ENCODE measurements around the gene CEP131. TPM values are rescaled to one million over a fixed set of nuclear protein-coding genes. Genes with fewer than 3 reads are reported as not detected.

Gene CEP131
- total and polyA plus RNA-seq, 2 of the 8 experiments (the other 6 are each of a cell fraction or from before 2014, with no cell fraction given): 5.9 to 23.2 TPM

DNA sequence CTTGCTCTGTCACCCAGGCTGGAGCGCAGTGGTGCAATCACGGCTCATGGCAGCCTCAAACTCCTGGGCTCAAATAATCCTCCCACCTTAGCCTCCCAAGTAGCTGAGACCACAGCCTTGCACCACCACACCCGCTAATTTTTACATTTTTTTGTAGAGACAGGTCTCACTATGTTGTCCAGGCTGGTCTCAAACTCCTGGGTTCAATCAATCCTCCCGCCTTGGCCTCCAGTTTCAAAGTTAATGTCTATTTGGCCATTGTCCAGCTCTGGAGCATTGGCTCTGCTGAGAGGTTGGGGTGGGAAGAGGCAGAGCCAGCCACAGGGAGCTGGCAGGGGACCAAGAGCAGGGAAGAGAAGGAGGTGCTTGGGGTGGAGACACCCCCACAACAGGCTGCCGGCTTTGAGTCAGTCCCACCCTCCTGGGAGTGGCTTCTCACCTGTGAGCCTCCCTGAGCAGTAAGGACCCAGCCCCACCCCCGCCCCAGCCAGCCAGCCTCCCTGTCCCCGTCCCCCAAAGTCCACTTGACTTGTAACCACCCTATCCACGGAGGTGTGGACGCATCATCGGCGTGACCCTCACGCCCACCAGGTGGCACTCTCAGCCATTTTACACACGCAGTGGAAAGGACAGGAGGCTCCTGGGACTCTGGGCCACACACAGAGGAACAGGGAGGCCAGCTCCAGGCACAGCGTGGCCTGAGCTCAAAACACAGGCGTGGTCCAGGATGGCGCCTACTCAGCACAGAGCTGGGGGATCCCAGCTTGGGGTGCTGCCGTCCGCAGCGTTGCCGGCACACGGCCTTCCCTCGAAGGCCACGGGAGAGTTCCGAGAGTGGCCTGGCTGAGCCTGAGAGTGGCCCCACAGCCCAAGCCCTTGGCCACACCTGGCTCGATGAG is 80.2 kb downstream of the CEP131 start (continued):
- TF ChIP-seq RXRA (IDR thresholded peaks at IDR 0.05; ENCODE audit: insufficient read depth, low read depth, low read length): no peak

All from H1 (cell line).